ENCODE data around the gene GBA3.

GBA3 gene

DNA sequence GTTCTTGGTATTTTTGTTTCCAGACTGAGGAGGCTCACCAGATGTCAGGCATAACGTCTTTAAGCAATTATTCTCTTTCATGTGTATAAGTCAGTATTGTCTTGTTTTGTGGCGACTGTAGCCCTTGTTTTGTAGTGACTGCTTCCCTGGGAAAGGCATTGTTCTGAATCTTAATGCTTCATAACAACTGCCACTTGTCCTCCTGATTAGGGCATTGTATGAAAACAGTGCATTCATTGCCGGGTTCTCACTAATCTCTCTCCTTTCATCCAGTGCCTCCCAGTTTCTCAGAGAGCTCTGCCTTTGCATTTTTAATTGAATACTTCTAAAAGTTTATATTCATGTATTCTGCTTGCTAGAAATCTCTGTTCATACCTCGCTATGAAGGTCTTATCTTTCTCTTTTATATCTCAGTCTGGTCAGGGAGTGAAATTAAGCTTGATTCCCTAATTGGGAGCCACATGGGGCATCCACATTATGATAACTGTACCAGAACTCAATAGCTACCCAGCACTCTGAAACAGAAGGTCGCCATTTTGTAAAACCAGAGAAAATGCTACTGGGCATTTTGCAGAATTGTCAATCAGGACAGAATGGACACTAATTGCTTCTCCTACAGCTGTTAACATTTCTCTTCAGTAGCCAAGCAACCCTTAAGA is 149.8 kb downstream of the GBA3 start:
- no peak overlapping the region for H3K27ac ChIP-seq
- no peak for TF ChIP-seq ZFX (IDR thresholded peaks at IDR 0.05)
- TF ChIP-seq, protein P1, sequence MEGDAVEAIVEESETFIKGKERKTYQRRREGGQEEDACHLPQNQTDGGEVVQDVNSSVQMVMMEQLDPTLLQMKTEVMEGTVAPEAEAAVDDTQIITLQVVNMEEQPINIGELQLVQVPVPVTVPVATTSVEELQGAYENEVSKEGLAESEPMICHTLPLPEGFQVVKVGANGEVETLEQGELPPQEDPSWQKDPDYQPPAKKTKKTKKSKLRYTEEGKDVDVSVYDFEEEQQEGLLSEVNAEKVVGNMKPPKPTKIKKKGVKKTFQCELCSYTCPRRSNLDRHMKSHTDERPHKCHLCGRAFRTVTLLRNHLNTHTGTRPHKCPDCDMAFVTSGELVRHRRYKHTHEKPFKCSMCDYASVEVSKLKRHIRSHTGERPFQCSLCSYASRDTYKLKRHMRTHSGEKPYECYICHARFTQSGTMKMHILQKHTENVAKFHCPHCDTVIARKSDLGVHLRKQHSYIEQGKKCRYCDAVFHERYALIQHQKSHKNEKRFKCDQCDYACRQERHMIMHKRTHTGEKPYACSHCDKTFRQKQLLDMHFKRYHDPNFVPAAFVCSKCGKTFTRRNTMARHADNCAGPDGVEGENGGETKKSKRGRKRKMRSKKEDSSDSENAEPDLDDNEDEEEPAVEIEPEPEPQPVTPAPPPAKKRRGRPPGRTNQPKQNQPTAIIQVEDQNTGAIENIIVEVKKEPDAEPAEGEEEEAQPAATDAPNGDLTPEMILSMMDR (conservative IDR thresholded peaks at IDR 0.05) = no peak

GRCh38 chr4:22848332-22848731 is 155.6 kb downstream of the GBA3 start:
- TF ChIP-seq ZFX (IDR thresholded peaks at IDR 0.05) = no peak
- TF ChIP-seq, protein P1 (conservative IDR thresholded peaks at IDR 0.05) = no peak
- no peak overlapping the region for H3K27ac ChIP-seq

- TF ChIP-seq, protein P1 (conservative IDR thresholded peaks at IDR 0.05) = no peak
- no peak for TF ChIP-seq ZFX (IDR thresholded peaks at IDR 0.05)
- no peak overlapping the region for H3K27ac ChIP-seq
Observed at GRCh38 chr4:22850055-22850454, 157.3 kb downstream of the GBA3 start.

DNA sequence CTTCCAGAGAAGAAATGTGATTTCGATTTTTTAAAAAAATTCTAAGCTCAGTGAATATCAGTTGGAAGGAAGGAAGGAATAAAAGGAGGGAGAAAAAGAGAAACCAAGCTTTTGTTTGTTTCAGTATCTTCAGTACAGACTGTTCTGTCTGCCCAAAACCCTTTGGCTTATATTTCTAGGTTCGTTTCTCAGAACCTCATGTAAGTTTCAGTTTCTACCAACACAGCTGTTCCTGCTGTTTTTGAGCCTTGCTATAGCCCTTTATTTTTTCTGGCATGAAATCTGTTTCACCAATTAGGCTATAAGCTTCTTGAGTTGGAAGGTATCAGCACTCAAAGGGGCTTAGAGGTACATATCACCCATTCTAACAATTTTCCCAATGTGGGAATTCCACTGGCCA is 157.9 kb downstream of the GBA3 start:
- no peak overlapping the region for H3K27ac ChIP-seq
- TF ChIP-seq ZFX (IDR thresholded peaks at IDR 0.05) = no peak
- TF ChIP-seq, protein P1 (conservative IDR thresholded peaks at IDR 0.05) = no peak

DNA sequence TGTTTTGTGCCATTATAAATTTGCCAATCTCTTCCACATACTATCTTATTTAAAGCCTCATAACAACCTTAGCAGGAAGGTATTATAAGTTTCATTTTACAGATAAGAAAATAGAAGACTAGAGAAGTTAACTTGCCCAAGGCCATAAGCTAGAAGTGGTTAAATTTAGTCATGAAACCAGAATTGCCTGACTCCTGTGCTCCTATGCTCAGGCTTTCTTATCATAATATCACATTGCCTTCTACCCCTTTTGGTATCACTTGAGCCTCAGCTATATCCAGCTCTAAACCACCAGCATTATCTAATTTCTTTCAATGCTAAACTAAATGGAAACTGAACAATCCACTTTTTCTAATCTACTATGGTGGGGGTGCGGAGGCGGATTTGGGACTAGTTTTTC is 164.7 kb downstream of the GBA3 start:
- no peak overlapping the region for H3K27ac ChIP-seq
- TF ChIP-seq, protein P1 (conservative IDR thresholded peaks at IDR 0.05) = no peak
- TF ChIP-seq ZFX (IDR thresholded peaks at IDR 0.05) = no peak

GRCh38 chr4:22859318-22859717 is 166.6 kb downstream of the GBA3 start:
- TF ChIP-seq, protein P1 (conservative IDR thresholded peaks at IDR 0.05) = no peak
- no peak for TF ChIP-seq ZFX (IDR thresholded peaks at IDR 0.05)

More at GRCh38 chr4:22859318-22859717, 166.6 kb downstream of the GBA3 start:
- no peak overlapping the region for H3K27ac ChIP-seq

Data from C4-2B (cell line).